Neural cell (in vitro differentiated cells): ENCODE measurements around the gene BRD7. TPM values are rescaled to one million over a fixed set of nuclear protein-coding genes. Genes with fewer than 3 reads are reported as not detected.

ENCODE experiments used
- H2AFZ ChIP-seq: fragments of 200-600, 300-800 bp; sonication (generic), shearing (Covaris generic); 2 replicates; pipeline ENCODE4 v1.6.0; 2014; ENCODE audit warnings: low read depth, mild to moderate bottlenecking, antibody characterized with exemption, low read length, moderate library complexity
- H3F3A ChIP-seq: fragments of 200-600 bp; shearing (Covaris generic); 2 replicates; pipeline ENCODE4 v1.6.1; 2016; ENCODE audit warnings: mild to moderate bottlenecking, moderate library complexity, mixed read lengths, antibody characterized with exemption, low read length; ENCODE audit not compliant: insufficient read depth, poor library complexity, severe bottlenecking
- H3K27ac ChIP-seq: fragments of 200-600, 300-800 bp; sonication (generic), shearing (Covaris generic); 2 replicates; pipeline ENCODE4 v1.5.1; 2014; ENCODE audit warnings: mild to moderate bottlenecking, low read length, moderate library complexity
- H3K27me3 ChIP-seq: fragments of 300-800, 200-600 bp; sonication (generic), shearing (Covaris generic); 2 replicates; pipeline ENCODE4 v1.6.0; 2014; ENCODE audit warnings: mild to moderate bottlenecking, low read depth, low read length, moderate library complexity; ENCODE audit not compliant: insufficient read depth
- H3K36me3 ChIP-seq: fragments of 300-800, 200-600 bp; sonication (generic), shearing (Covaris generic); 2 replicates; pipeline ENCODE4 v1.5.1; 2014; ENCODE audit warnings: mild to moderate bottlenecking, antibody characterized with exemption, low read length, moderate library complexity; ENCODE audit not compliant: insufficient read depth
- H3K4me2 ChIP-seq: fragments of 300-800, 200-600 bp; sonication (generic), shearing (Covaris generic); 2 replicates; pipeline ENCODE4 v1.6.0; 2014; ENCODE audit warnings: mild to moderate bottlenecking, low read length
- H3K4me3 ChIP-seq: fragments of 300-800, 200-600 bp; sonication (generic), shearing (Covaris generic); 2 replicates; pipeline ENCODE4 v1.5.1; 2014; ENCODE audit warnings: mild to moderate bottlenecking, low read length, moderate library complexity
- H3K79me2 ChIP-seq: fragments of 200-600 bp; shearing (Covaris generic); replicated peaks from 2 replicates; pipeline ENCODE4 v1.6.0; 2014; ENCODE audit warnings: mild to moderate bottlenecking, low read length, moderate library complexity; ENCODE audit not compliant: insufficient read depth
- H3K9ac ChIP-seq: fragments of 300-800, 200-600 bp; sonication (generic), shearing (Covaris generic); 2 replicates; pipeline ENCODE4 v1.6.1; 2016; ENCODE audit warnings: mild to moderate bottlenecking, low read length, mixed read lengths
- H3K9me2 ChIP-seq: fragments of 200-600 bp; shearing (Covaris generic); 2 replicates; pipeline ENCODE4 v1.6.1; 2016; ENCODE audit warnings: mild to moderate bottlenecking, low read length, mixed read lengths; ENCODE audit not compliant: insufficient read depth
- H3K9me3 ChIP-seq: fragments of 200-600, 300-800 bp; sonication (generic), shearing (Covaris generic); 2 replicates; pipeline ENCODE4 v1.6.1; 2016; ENCODE audit warnings: mild to moderate bottlenecking, mixed run types, low read length, moderate library complexity, mixed read lengths
- H4K20me1 ChIP-seq: fragments of 200-600 bp; shearing (Covaris generic); 2 replicates; pipeline ENCODE4 v1.6.1; 2016; ENCODE audit warnings: mild to moderate bottlenecking, mixed run types; ENCODE audit not compliant: insufficient read depth
- CTCF ChIP-seq: fragments of 450-650 bp; IDR thresholded peaks from 2 replicates; pipeline ENCODE4 v1.5.1; 2014; ENCODE audit warnings: antibody characterized with exemption, mild to moderate bottlenecking, moderate library complexity; ENCODE audit not compliant: poor library complexity, severe bottlenecking
- EP300 ChIP-seq: fragments of 450-650 bp; conservative IDR thresholded peaks from 2 replicates; pipeline ENCODE4 v1.6.1; 2014; ENCODE audit warnings: antibody characterized with exemption, mild to moderate bottlenecking, moderate library complexity; ENCODE audit not compliant: poor library complexity, severe bottlenecking
- EZH2 ChIP-seq: fragments of 200-600, 300-800 bp; shearing (Covaris generic), sonication (generic); IDR thresholded peaks from 2 replicates; pipeline ENCODE4 v1.6.1; 2014; ENCODE audit warnings: antibody characterized with exemption, low read length, borderline replicate concordance, mild to moderate bottlenecking; ENCODE audit not compliant: insufficient read depth, poor library complexity, severe bottlenecking
- MXI1 ChIP-seq: fragments of 450-650 bp; conservative IDR thresholded peaks from 2 replicates; pipeline ENCODE4 v1.6.1; 2014; ENCODE audit warnings: antibody characterized with exemption, mild to moderate bottlenecking; ENCODE audit not compliant: poor library complexity, severe bottlenecking
- POLR2AphosphoS5 ChIP-seq: IDR thresholded peaks from 2 replicates; pipeline ENCODE4 v1.6.1; 2012
- RAD21 ChIP-seq: fragments of 450-650 bp; conservative IDR thresholded peaks from 2 replicates; pipeline ENCODE4 v1.6.1; 2014; ENCODE audit warnings: antibody characterized with exemption, mild to moderate bottlenecking, moderate library complexity
- REST ChIP-seq: IDR thresholded peaks from 2 replicates; pipeline ENCODE4 v1.6.1; 2012; ENCODE audit warnings: borderline replicate concordance
- SMC3 ChIP-seq: fragments of 450-650 bp; conservative IDR thresholded peaks from 2 replicates; pipeline ENCODE4 v1.6.1; 2014; ENCODE audit warnings: antibody characterized with exemption, mild to moderate bottlenecking, moderate library complexity; ENCODE audit not compliant: poor library complexity
- TAF1 ChIP-seq: IDR thresholded peaks from 2 replicates; pipeline ENCODE4 v1.6.1; 2012; ENCODE audit warnings: low read depth
- polyA plus RNA-seq: library from polyadenylated mRNA; depleted of rRNA; stranded (reverse); fragments of >200 nt; gene quantifications from 2 replicates; pipeline ENCODE4 v1.2.3, GENCODE V29; 2014

The BRD7 gene
- polyA plus RNA-seq, 1 donor from 2014 or later: 57.2 TPM

- TF ChIP-seq RAD21 (no peak), EP300 (no peak), SMC3 (no peak), POLR2AphosphoS5 (no peak), REST (no peak), CTCF (no peak), MXI1 (no peak), EZH2 (no peak), TAF1 (no peak)
- no peak overlapping the region for H3K4me3 ChIP-seq
- H3K4me2 ChIP-seq: no peak overlapping the region
- H4K20me1 ChIP-seq: no peaks in the 10 kb centered on the region
- H3K27me3 ChIP-seq: no peaks in the 10 kb centered on the region
- no peak overlapping the region for H2AFZ ChIP-seq
- H3K9ac ChIP-seq: no peak overlapping the region
- peaks cover 7% of the 10 kb centered on the region for H3K36me3 ChIP-seq
- peaks cover 41% of the 10 kb centered on the region for H3K79me2 ChIP-seq
- no peaks in the 10 kb centered on the region for H3K9me2 ChIP-seq
- H3F3A ChIP-seq: no peaks in the 10 kb centered on the region
- no peak overlapping the region for H3K27ac ChIP-seq
- no peaks in the 10 kb centered on the region for H3K9me3 ChIP-seq
These were observed 5.1 kb downstream of the BRD7 start for GRCh38 chr16:50363656-50364055.

GRCh38 chr16:50360779-50361178 lies 8.0 kb downstream of the BRD7 start:
- Histone ChIP-seq H3K27me3 (no peaks in the 10 kb centered on the region), H3K9me2 (no peaks in the 10 kb centered on the region), H2AFZ (no peak overlapping the region), H3K4me2 (no peak overlapping the region), H3F3A (no peaks in the 10 kb centered on the region), H3K27ac (no peak overlapping the region), H3K4me3 (no peak overlapping the region), H3K79me2 (peaks cover 20% of the 10 kb centered on the region), H3K36me3 (peaks cover 7% of the 10 kb centered on the region), H3K9me3 (no peaks in the 10 kb centered on the region), H3K9ac (no peak overlapping the region), H4K20me1 (no peaks in the 10 kb centered on the region)
- TF ChIP-seq MXI1 (no peak), POLR2AphosphoS5 (no peak), RAD21 (no peak), TAF1 (no peak), SMC3 (no peak), EP300 (no peak), EZH2 (no peak), CTCF (no peak), REST (no peak)
